DND-41 (cell line): Measurements from ENCODE around the gene MASP1.

Experiments
- EZH2 ChIP-seq: IDR thresholded peaks from 3 replicates; pipeline ENCODE4 v1.6.1; 2012; ENCODE audit warnings: borderline replicate concordance, low read depth, mild to moderate bottlenecking, moderate library complexity, low read length, inconsistent platforms; ENCODE audit not compliant: severe bottlenecking
- TF ChIP-seq, protein P1 (sequence below): IDR thresholded peaks from 2 replicates; pipeline ENCODE4 v1.5.1; 2012; ENCODE audit warnings: borderline replicate concordance, low read length, moderate library complexity, mild to moderate bottlenecking; ENCODE audit not compliant: poor library complexity, severe bottlenecking; ENCODE audit errors: extremely low read depth

DNA sequence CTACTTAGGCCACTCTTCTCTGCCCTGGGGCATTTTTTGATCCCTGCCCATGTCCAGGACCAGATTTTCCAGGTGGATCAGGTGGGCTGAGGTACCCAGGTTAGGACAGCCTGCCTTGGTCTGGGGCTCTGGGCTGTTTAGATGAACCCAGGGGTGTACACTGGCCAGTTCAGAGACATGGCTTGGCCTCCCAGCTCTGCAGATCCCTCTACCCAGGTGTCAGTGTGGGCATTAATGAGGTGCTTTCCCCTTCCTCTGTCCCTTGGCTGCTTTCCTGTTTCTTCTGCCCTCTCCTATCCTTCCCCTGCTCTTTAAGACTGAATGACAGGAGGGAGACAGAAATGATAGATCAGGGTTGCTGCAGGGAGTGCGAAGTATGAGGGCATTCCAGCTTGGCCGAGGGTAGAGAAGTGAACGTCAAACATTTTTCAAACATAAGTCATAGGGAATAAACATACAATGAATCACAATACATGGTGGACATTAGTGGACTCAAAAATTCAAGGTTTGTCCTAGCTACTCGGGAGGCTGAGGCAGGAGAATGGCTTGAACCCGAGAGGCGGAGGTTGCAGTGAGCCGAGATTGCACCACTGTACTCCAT, 63.8 kb downstream of the MASP1 start:
- TF ChIP-seq, protein P1, sequence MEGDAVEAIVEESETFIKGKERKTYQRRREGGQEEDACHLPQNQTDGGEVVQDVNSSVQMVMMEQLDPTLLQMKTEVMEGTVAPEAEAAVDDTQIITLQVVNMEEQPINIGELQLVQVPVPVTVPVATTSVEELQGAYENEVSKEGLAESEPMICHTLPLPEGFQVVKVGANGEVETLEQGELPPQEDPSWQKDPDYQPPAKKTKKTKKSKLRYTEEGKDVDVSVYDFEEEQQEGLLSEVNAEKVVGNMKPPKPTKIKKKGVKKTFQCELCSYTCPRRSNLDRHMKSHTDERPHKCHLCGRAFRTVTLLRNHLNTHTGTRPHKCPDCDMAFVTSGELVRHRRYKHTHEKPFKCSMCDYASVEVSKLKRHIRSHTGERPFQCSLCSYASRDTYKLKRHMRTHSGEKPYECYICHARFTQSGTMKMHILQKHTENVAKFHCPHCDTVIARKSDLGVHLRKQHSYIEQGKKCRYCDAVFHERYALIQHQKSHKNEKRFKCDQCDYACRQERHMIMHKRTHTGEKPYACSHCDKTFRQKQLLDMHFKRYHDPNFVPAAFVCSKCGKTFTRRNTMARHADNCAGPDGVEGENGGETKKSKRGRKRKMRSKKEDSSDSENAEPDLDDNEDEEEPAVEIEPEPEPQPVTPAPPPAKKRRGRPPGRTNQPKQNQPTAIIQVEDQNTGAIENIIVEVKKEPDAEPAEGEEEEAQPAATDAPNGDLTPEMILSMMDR: no peak
- TF ChIP-seq EZH2: no peak
